HEK293 (cell line): ENCODE measurements around the gene GPBP1.

Experiments
- CTCF ChIA-PET: fragments of 350-600 bp; formaldehyde crosslinking; extraction: SDS; loops from one replicate; lab custom pipeline; 2021; ENCODE audit warnings: antibody characterized with exemption; lab: Yijun Ruan, JAX
- POLR2A ChIA-PET: fragments of 300-600 bp; formaldehyde crosslinking; extraction: SDS; loops from one replicate; lab custom pipeline; 2020; ENCODE audit warnings: antibody characterized with exemption, inconsistent platforms; lab: Yijun Ruan, JAX
- H3K27ac ChIP-seq: fragments of 200-500 bp; sonication (Bioruptor generic); 2 replicates; pipeline ENCODE4 v1.5.1; 2014; ENCODE audit warnings: low read depth, low read length, control low read depth, inconsistent platforms; ENCODE audit errors: extremely low read depth
- H3K36me3 ChIP-seq, 2 experiments: fragments of 200-500 bp in 1 of 2; sonication (Bioruptor generic) in 1 of 2; 1 replicate in 1 of 2; 2 replicates in 1 of 2; pipeline ENCODE4 v1.5.1; 2014 to 2017; ENCODE audit warnings: inconsistent platforms in 2 of 2, low read length in 2 of 2; ENCODE audit not compliant: control insufficient read depth in 2 of 2, insufficient read depth in 1 of 2
- H3K4me1 ChIP-seq: fragments of 200-500 bp; sonication (Bioruptor generic); 2 replicates; pipeline ENCODE4 v1.5.1; 2014; ENCODE audit warnings: mild to moderate bottlenecking, low read length, inconsistent platforms; ENCODE audit not compliant: control insufficient read depth, insufficient read depth
- H3K4me3 ChIP-seq: 2 replicates; pipeline ENCODE4 v1.5.1; 2011; ENCODE audit warnings: low read depth, mild to moderate bottlenecking, control low read depth, low read length, moderate library complexity
- H3K9me3 ChIP-seq: fragments of 200-500 bp; sonication (Bioruptor generic); 2 replicates; pipeline ENCODE4 v1.5.1; 2014; ENCODE audit warnings: low read depth, low read length, inconsistent platforms; ENCODE audit not compliant: control insufficient read depth, insufficient read depth
- BCL6B ChIP-seq: fragments of 450-650 bp; formaldehyde crosslinking; IDR thresholded peaks from 2 replicates; pipeline ENCODE4 v1.5.1; 2017; ENCODE audit warnings: missing biosample characterization, missing genetic modification characterization
- GLI2 ChIP-seq: fragments of 450-650 bp; formaldehyde crosslinking; IDR thresholded peaks from 2 replicates; pipeline ENCODE4; 2017; ENCODE audit warnings: missing biosample characterization, missing genetic modification characterization, low read depth, borderline replicate concordance
- OSR2 ChIP-seq: fragments of 450-650 bp; formaldehyde crosslinking; IDR thresholded peaks from 2 replicates; pipeline ENCODE4 v1.5.1; 2016; ENCODE audit warnings: missing biosample characterization, missing genetic modification characterization
- PBX3 ChIP-seq: sonication (generic); formaldehyde crosslinking; IDR thresholded peaks from 2 replicates; pipeline ENCODE4 v1.8.1; 2022; ENCODE audit warnings: mild to moderate bottlenecking, moderate library complexity, missing genetic modification reagents
- SCRT2 ChIP-seq: fragments of 450-650 bp; formaldehyde crosslinking; IDR thresholded peaks from 2 replicates; pipeline ENCODE4 v1.5.1; 2016; ENCODE audit warnings: missing biosample characterization, missing genetic modification characterization
- SETDB1 ChIP-seq: IDR thresholded peaks from one replicate; pipeline ENCODE4 v1.6.1; 2017; ENCODE audit warnings: mild to moderate bottlenecking, low read length, moderate library complexity, mixed read lengths; ENCODE audit not compliant: insufficient read length
- ZBTB10 ChIP-seq: fragments of 450-650 bp; formaldehyde crosslinking; IDR thresholded peaks from 2 replicates; pipeline ENCODE4 v1.5.1; 2016; ENCODE audit warnings: missing biosample characterization, missing genetic modification characterization
- ZFP37 ChIP-seq: fragments of 450-650 bp; formaldehyde crosslinking; IDR thresholded peaks from 2 replicates; pipeline ENCODE4 v1.5.1; 2016; ENCODE audit warnings: missing biosample characterization, missing genetic modification characterization
- ZNF391 ChIP-seq: fragments of 450-650 bp; formaldehyde crosslinking; IDR thresholded peaks from 2 replicates; pipeline ENCODE4 v1.5.1; 2016; ENCODE audit warnings: low read depth, missing biosample characterization, missing genetic modification characterization, borderline replicate concordance
- ZNF404 ChIP-seq: fragments of 450-650 bp; formaldehyde crosslinking; IDR thresholded peaks from 2 replicates; pipeline ENCODE4 v1.5.1; 2017; ENCODE audit warnings: missing biosample characterization, missing genetic modification characterization
- ZNF423 ChIP-seq: fragments of 450-650 bp; formaldehyde crosslinking; IDR thresholded peaks from 2 replicates; pipeline ENCODE4 v1.5.1; 2016; ENCODE audit warnings: missing biosample characterization, missing genetic modification characterization
- ZNF521 ChIP-seq: fragments of 450-650 bp; formaldehyde crosslinking; IDR thresholded peaks from 2 replicates; pipeline ENCODE4 v1.5.1; 2017; ENCODE audit warnings: missing biosample characterization, mild to moderate bottlenecking, missing genetic modification characterization
- ZNF600 ChIP-seq: fragments of 450-650 bp; formaldehyde crosslinking; IDR thresholded peaks from 2 replicates; pipeline ENCODE4 v1.5.1; 2016; ENCODE audit warnings: missing biosample characterization, missing genetic modification characterization
- ZNF629 ChIP-seq: fragments of 450-650 bp; formaldehyde crosslinking; IDR thresholded peaks from 2 replicates; pipeline ENCODE4 v1.5.1; 2017; ENCODE audit warnings: missing biosample characterization, missing genetic modification characterization
- ZNF654 ChIP-seq: fragments of 450-650 bp; formaldehyde crosslinking; IDR thresholded peaks from 2 replicates; pipeline ENCODE4 v1.5.1; 2016; ENCODE audit warnings: low read depth, missing biosample characterization, missing genetic modification characterization
- ZNF701 ChIP-seq: fragments of 450-650 bp; formaldehyde crosslinking; IDR thresholded peaks from 2 replicates; pipeline ENCODE4 v1.5.1; 2016; ENCODE audit warnings: missing biosample characterization, missing genetic modification characterization
- ZNF747 ChIP-seq: fragments of 450-650 bp; formaldehyde crosslinking; IDR thresholded peaks from 2 replicates; pipeline ENCODE4 v1.5.1; 2016; ENCODE audit warnings: missing biosample characterization, missing genetic modification characterization
- ZXDB ChIP-seq: fragments of 450-650 bp; formaldehyde crosslinking; IDR thresholded peaks from 2 replicates; pipeline ENCODE4 v1.5.1; 2016; ENCODE audit warnings: missing biosample characterization, missing genetic modification characterization
- TF ChIP-seq, protein P1 (sequence below): fragments of 450-650 bp; formaldehyde crosslinking; IDR thresholded peaks from 2 replicates; pipeline ENCODE4 v1.5.1; 2016; ENCODE audit warnings: missing biosample characterization, missing genetic modification characterization
- TF ChIP-seq, protein P2 (sequence below): fragments of 450-650 bp; formaldehyde crosslinking; IDR thresholded peaks from 2 replicates; pipeline ENCODE4 v1.5.1; 2016; ENCODE audit warnings: missing biosample characterization, missing genetic modification characterization, borderline replicate concordance

Gene GPBP1

DNA sequence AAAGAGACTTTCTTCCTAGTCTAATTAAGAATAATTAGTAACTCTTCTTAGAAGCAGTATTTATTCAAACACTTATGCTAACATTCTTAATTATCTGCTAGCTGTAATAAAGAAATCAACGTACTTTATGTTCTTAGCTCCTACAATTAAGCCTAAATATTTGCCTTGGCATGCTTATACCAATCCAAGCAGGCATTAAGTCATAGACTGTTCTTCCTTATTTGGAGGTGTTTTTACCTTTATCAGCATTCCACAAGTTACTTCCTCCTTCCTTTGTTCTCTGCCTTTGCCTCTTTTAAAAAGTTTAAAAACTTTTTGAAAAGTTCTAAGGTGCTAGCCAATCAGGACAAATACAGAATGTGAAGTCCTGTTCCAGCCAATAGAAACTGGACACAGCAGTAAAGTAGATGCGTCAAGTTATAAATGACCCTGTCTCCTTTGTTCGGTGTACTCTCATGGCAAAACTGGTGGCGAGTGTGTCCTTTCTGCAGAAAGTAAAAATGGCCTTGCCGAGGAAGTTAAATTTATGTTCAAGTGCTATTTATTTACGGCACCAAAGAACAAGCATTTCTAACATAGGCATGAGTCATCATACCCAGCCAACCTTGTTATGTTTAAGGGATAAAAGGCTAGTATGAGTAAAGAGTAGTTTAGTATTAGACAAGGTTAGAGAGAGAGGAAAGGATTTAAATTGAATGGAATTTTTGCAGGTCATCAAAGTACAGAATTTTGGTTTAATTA, 58.6 kb downstream of the GPBP1 start:
- Histone ChIP-seq H3K4me3 (no peak overlapping the region), H3K4me1 (no peaks in the 10 kb centered on the region), H3K9me3 (no peaks in the 10 kb centered on the region), H3K36me3 (peaks cover 39 to 51% of the 10 kb centered on the region in 2 experiments), H3K27ac (no peak overlapping the region)
- CTCF ChIA-PET: no interaction called here
- POLR2A ChIA-PET: no interaction called here
- no peak for TF ChIP-seq ZNF747 (tag by site-specific recombination)
- TF ChIP-seq ZNF404 (tag by site-specific recombination): no peak
- no peak for TF ChIP-seq ZXDB
- TF ChIP-seq ZNF391 (tag by site-specific recombination): no peak
- no peak for TF ChIP-seq ZNF654 (tag by site-specific recombination)
- no peak for TF ChIP-seq ZNF423 (tag by site-specific recombination)
- TF ChIP-seq ZFP37 (tag by site-specific recombination): peak; percentile 65; the same call in 1 of the 2 replicates
- TF ChIP-seq SETDB1: peak; percentile 85

- no peak overlapping the region for H3K27ac ChIP-seq
- no peaks in the 10 kb centered on the region for H3K4me1 ChIP-seq
- peaks cover 32 to 37% of the 10 kb centered on the region in 2 experiments for H3K36me3 ChIP-seq
- ChIA-PET POLR2A (no interaction called here), CTCF (no interaction called here)
- H3K4me3 ChIP-seq: no peak overlapping the region
- no peaks in the 10 kb centered on the region for H3K9me3 ChIP-seq
- TF ChIP-seq ZNF600: peak; percentile 17; the same call in 1 of the 2 replicates
- no peak for TF ChIP-seq GLI2
Observed at GRCh38 chr5:57243286-57244137, 69.7 kb downstream of the GPBP1 start.

DNA sequence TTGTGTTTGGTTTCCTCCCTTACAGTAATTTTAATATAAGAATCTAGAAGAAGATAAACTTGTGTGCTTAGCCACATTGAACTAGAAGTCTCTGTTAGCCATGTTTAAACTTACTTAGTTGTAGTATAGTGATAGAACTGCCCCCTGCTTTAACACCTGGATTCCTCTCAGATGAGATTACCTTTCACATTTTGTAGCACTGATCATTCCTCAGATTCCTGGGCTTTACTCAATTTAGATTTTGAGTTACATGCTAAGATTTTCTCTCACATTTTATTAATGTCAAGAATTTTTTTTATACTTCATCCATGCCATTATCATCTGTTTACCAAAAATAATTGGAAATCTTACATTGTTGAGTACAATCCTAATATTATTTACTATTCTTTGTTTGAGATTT, 70.5 kb downstream of the GPBP1 start:
- H3K4me3 ChIP-seq: no peak overlapping the region
- POLR2A ChIA-PET: no interaction called here
- CTCF ChIA-PET: no interaction called here
- H3K36me3 ChIP-seq: peaks cover 35 to 36% of the 10 kb centered on the region in 2 experiments
- H3K9me3 ChIP-seq: no peaks in the 10 kb centered on the region
- H3K27ac ChIP-seq: no peak overlapping the region
- H3K4me1 ChIP-seq: no peaks in the 10 kb centered on the region
- TF ChIP-seq ZNF521 (tag by site-specific recombination) (no peak), ZBTB10 (tag by site-specific recombination) (no peak), PBX3 (CRISPR knock-in tag) (no peak), ZNF629 (tag by site-specific recombination) (no peak), BCL6B (tag by site-specific recombination) (no peak), ZNF701 (tag by site-specific recombination) (no peak), OSR2 (no peak), SCRT2 (tag by site-specific recombination) (no peak)
- TF ChIP-seq, protein P1, sequence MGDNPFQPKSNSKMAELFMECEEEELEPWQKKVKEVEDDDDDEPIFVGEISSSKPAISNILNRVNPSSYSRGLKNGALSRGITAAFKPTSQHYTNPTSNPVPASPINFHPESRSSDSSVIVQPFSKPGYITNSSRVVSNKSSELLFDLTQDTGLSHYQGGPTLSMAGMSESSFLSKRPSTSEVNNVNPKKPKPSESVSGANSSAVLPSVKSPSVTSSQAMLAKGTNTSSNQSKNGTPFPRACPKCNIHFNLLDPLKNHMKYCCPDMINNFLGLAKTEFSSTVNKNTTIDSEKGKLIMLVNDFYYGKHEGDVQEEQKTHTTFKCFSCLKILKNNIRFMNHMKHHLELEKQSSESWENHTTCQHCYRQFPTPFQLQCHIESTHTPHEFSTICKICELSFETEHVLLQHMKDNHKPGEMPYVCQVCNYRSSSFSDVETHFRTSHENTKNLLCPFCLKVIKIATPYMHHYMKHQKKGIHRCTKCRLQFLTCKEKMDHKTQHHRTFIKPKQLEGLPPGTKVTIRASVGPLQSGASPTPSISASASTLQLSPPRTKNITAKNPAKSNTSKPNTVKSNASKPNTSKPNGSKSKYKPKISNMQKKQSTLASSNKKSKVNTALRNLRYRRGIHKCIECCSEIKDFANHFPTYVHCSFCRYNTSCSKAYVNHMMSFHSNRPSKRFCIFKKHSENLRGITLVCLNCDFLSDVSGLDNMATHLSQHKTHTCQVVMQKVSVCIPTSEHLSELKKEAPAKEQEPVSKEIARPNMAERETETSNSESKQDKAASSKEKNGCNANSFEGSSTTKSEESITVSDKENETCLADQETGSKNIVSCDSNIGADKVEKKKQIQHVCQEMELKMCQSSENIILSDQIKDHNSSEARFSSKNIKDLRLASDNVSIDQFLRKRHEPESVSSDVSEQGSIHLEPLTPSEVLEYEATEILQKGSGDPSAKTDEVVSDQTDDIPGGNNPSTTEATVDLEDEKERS (tag by site-specific recombination): no peak
- TF ChIP-seq, protein P2, sequence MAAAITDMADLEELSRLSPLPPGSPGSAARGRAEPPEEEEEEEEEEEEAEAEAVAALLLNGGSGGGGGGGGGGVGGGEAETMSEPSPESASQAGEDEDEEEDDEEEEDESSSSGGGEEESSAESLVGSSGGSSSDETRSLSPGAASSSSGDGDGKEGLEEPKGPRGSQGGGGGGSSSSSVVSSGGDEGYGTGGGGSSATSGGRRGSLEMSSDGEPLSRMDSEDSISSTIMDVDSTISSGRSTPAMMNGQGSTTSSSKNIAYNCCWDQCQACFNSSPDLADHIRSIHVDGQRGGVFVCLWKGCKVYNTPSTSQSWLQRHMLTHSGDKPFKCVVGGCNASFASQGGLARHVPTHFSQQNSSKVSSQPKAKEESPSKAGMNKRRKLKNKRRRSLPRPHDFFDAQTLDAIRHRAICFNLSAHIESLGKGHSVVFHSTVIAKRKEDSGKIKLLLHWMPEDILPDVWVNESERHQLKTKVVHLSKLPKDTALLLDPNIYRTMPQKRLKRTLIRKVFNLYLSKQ (tag by site-specific recombination): no peak
